HG02623 (cell line): ENCODE results near the gene SNX13.
A peak's percentile ranks its signal among the peaks of the same experiment; 100 is the strongest.

ENCODE experiments used
- ATAC-seq: cut with Tn5 transposase; IDR thresholded peaks from one replicate; pipeline ENCODE4 v1.9.1; 2021; ENCODE audit warnings: moderate library complexity; ENCODE audit not compliant: unreplicated experiment

The SNX13 gene

GRCh38 chr7:17940302-17940883 lies at the start of gene SNX13:
TSS of gene SNX13 (minus strand) at chr7:17940494. CDS start at chr7:17940295, 199 bp downstream.
- peak; percentile 95 for ATAC-seq

- ATAC-seq, result no peak
Observed at GRCh38 chr7:17989546-17989945, 49.3 kb upstream of the SNX13 start.

- ATAC-seq, result no peak
Observed at GRCh38 chr7:17988858-17989257, 48.6 kb upstream of the SNX13 start.

GRCh38 chr7:17988141-17988540 lies 47.8 kb upstream of the SNX13 start:
- no peak for ATAC-seq

GRCh38 chr7:17986851-17987250 lies 46.6 kb upstream of the SNX13 start:
- ATAC-seq, result no peak

- no peak for ATAC-seq
Observed at GRCh38 chr7:17985473-17986239, 45.4 kb upstream of the SNX13 start.

GRCh38 chr7:17984288-17984687 lies 44.0 kb upstream of the SNX13 start:
- ATAC-seq, result no peak

- ATAC-seq, result no peak
Observed at GRCh38 chr7:17983221-17984062, 43.1 kb upstream of the SNX13 start.

GRCh38 chr7:17976952-17977351 lies 36.7 kb upstream of the SNX13 start:
- no peak for ATAC-seq

GRCh38 chr7:17971411-17971810 lies 31.1 kb upstream of the SNX13 start:
- ATAC-seq, result no peak

GRCh38 chr7:17968791-17969715 lies 28.8 kb upstream of the SNX13 start:
- ATAC-seq, result no peak

- ATAC-seq, result no peak
Observed at GRCh38 chr7:17966706-17967105, 26.4 kb upstream of the SNX13 start.

- no peak for ATAC-seq
Observed at GRCh38 chr7:17965603-17966002, 25.3 kb upstream of the SNX13 start.

GRCh38 chr7:17963281-17963680 lies 23.0 kb upstream of the SNX13 start:
- ATAC-seq, result no peak

- no peak for ATAC-seq
Observed at GRCh38 chr7:17962652-17963051, 22.4 kb upstream of the SNX13 start.

GRCh38 chr7:17957871-17958270 lies 17.6 kb upstream of the SNX13 start:
- no peak for ATAC-seq

- peak; percentile 100 for ATAC-seq
Observed at GRCh38 chr7:17952387-17952786, 12.1 kb upstream of the SNX13 start.

- no peak for ATAC-seq
Observed at GRCh38 chr7:17951742-17952254, 11.5 kb upstream of the SNX13 start.

- no peak for ATAC-seq
Observed at GRCh38 chr7:17948526-17949238, 8.4 kb upstream of the SNX13 start.

- ATAC-seq, result no peak
Observed at GRCh38 chr7:17947620-17948019, 7.3 kb upstream of the SNX13 start.
